Stimulated activated CD4-positive, alpha-beta T cell treated with anti-CD3 and anti-CD28 coated beads, Interleukin-4, amount 100 ng/mL, for 4 hours (primary cell): ENCODE results near the gene RPH3AL.
"Not testable (repeated sequence)": the region's sequence is repeated elsewhere in the genome, so short reads cannot be mapped to it uniquely, and the experiment has no call there.

Experiments used
- DNase-seq, 2 experiments: peaks; one replicate each; pipeline ENCODE4 v3.0.0-alpha.2; 2020

RPH3AL gene

GRCh38 chr17:215563-216478 is 136.8 kb downstream of the RPH3AL start:
- DNase-seq = not testable (repeated sequence)

- no peak for DNase-seq
Measured at GRCh38 chr17:214881-215331, 137.7 kb downstream of the RPH3AL start.

GRCh38 chr17:213286-214105 is 139.1 kb downstream of the RPH3AL start:
- no peak for DNase-seq

GRCh38 chr17:210402-210801 is 142.2 kb downstream of the RPH3AL start:
- no peak for DNase-seq

- DNase-seq = no peak
Measured at GRCh38 chr17:208429-208828, 144.2 kb downstream of the RPH3AL start.

GRCh38 chr17:207775-208174 is 144.8 kb downstream of the RPH3AL start:
- no peak for DNase-seq

GRCh38 chr17:206941-207560 is 145.6 kb downstream of the RPH3AL start:
- DNase-seq = no peak

GRCh38 chr17:206484-206883 is 146.1 kb downstream of the RPH3AL start:
- not testable (repeated sequence) for DNase-seq

- no peak for DNase-seq
Measured at GRCh38 chr17:205817-206216, 146.8 kb downstream of the RPH3AL start.

- no peak for DNase-seq
Measured at GRCh38 chr17:205148-205669, 147.4 kb downstream of the RPH3AL start.

- DNase-seq = no peak
Measured at GRCh38 chr17:204427-205147, 148.0 kb downstream of the RPH3AL start.

GRCh38 chr17:202501-202951 is 150.1 kb downstream of the RPH3AL start:
- no peak for DNase-seq

GRCh38 chr17:201736-202135 is 150.9 kb downstream of the RPH3AL start:
- not testable (repeated sequence) for DNase-seq

GRCh38 chr17:201257-201656 is 151.3 kb downstream of the RPH3AL start:
- not testable (repeated sequence) for DNase-seq

- no peak for DNase-seq
Measured at GRCh38 chr17:200586-200985, 152.0 kb downstream of the RPH3AL start.

GRCh38 chr17:199806-200545 is 152.6 kb downstream of the RPH3AL start:
- DNase-seq = no peak

GRCh38 chr17:199191-199604 is 153.4 kb downstream of the RPH3AL start:
- no peak for DNase-seq

GRCh38 chr17:198225-198624 is 154.4 kb downstream of the RPH3AL start:
- DNase-seq = not testable (repeated sequence)

GRCh38 chr17:197352-197751 is 155.3 kb downstream of the RPH3AL start:
- no peak for DNase-seq

- no peak for DNase-seq
Measured at GRCh38 chr17:194828-195602, 157.6 kb downstream of the RPH3AL start.
